GM18951 (cell line): ENCODE data around the gene PPIL4.

ENCODE experiments used
- POLR2A ChIP-seq: IDR thresholded peaks from 4 replicates; pipeline ENCODE4 v1.6.1; 2011; ENCODE audit warnings: mild to moderate bottlenecking; ENCODE audit not compliant: insufficient read length, insufficient read depth; ENCODE audit errors: extremely low read depth
- in situ Hi-C: fragments of 300-500 bp; cut with MboI; formaldehyde crosslinking; loops from one replicate; pipeline ENCODE4 v1.12.0; 2022; ENCODE audit warnings: low sequenced_read_pairs, mixed read lengths, inconsistent platforms; ENCODE audit not compliant: unreplicated experiment

Gene PPIL4

DNA sequence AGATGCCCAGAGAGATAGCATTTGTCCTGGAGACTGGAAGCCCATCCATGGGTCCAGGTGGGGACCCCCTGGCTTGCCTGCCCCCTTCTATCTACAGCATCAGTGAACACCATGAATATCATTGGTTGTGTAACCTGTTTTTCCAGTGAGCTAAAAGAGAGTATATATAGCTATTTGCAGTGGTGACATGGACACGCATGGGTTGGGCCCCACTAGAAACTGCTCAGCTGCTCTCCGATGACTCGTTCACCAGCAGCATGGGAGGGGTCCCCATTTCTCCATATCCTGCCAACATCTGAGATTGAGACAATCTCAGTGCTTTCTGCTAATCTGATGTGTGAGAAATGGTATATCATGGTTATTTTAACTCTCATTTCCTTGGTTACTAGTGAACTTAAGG is 57.0 kb downstream of the PPIL4 start:
- in situ Hi-C loops: no loop called here
- TF ChIP-seq POLR2A: no peak

DNA sequence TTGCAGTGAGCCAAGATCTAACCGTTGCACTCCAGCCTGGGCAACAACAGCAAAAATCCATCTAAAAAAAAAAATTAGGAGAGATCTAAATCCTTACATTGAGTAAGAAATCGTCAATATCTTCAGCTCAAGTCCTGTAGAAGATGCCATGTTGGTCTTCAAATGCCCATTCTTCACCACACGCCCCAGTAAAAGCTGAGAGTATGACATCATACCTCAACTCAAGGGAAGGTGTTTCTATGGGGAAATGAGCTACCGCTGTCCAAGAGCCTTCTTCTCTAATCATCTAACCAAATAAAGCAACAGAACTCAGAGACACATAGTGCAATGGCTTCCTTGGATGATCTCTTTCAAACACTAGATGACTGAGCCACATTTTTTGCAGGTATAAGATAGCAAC is 58.5 kb downstream of the PPIL4 start:
- in situ Hi-C loops: no loop called here
- no peak for TF ChIP-seq POLR2A

DNA sequence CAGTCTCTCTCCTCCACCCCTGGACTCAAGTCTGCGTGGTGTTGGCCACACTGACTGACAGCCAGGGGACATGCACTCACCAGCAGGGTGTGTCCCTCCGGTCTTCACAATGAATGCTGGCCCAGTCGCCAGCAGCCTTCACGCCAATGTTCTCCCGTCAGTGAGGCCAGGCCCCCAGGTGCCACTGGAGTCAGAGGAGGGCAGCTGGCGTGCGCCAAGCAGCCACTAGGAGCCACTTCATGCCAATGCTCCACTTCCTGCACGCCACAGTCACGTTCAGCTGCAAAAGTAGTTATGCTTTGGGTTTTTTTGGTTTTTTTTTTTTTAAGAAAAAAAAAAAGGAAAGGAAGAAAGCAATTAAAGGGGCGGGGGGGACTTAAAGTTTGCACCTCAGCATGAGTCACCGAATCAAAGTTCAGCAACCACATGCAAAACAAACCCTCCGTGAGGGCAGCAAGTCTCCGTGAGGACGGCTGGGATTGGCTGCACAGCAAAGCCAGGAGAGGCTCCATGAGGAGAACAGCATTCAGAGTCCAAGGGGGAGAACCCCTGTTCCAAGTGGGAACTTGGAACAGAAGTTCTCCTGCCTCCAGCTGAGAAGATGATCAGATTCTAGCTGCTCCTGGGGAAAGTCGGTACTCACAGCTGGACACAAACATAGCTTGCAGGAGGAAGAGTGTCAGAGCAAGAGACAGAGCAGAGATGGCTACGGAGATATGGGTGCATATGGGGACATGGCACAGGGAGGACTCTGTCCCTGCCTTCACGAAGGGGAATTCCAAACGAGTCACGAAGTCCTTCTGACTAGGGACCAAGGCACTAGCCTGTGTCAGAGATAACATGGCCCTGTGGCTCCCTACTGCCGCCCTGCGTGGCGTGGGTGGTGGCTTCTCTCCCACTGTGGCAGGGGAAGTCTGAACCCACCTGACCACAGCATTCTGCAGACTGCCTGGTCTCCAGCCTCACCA is 60.8 kb downstream of the PPIL4 start, which contains the start of gene ZC3H12D:
Gene ZC3H12D (minus strand): TSS at position 282 of the 968 bp plus-strand sequence. CDS start 10,471 bp downstream, outside the sequence.
- in situ Hi-C loops: no loop called here
- TF ChIP-seq POLR2A: peak; percentile 63

DNA sequence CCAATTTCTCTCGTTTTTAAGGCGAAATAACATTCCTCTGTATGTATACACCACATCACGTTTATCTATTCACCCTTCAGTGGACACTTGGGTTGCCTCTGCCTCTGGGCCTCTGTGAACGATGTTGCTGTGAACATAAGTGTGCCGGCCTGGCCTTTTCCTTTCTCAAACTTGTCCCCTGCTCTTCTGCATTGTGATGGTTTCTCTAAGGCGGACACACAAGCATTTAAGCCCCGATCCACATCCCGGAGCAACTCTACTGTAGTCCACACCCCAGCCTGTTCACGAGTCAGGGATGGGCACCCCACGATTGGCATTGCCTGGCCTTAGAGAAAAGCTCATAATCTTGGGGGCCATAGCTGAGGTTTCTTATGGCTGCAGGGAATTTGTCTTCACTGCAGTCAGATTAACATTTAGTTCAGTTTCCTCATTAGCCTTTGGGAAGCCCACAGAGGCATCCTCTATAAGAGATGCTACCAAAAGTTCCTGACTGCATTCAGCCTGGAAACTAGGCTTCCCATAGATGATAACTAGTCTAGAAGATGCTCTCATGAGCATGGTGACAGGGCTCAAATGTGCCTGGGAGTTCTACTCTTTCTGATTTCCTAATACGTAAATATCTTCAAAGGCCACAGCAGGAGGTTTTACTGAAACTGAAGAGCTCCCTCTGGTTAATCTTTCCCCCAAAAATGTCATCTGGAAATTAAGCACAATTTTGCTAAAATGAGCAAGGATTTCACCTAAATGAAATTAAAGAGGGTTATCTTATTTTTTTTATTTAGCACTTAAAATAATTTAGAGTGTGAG is 61.8 kb downstream of the PPIL4 start:
- in situ Hi-C loops: no loop called here
- TF ChIP-seq POLR2A: no peak

DNA sequence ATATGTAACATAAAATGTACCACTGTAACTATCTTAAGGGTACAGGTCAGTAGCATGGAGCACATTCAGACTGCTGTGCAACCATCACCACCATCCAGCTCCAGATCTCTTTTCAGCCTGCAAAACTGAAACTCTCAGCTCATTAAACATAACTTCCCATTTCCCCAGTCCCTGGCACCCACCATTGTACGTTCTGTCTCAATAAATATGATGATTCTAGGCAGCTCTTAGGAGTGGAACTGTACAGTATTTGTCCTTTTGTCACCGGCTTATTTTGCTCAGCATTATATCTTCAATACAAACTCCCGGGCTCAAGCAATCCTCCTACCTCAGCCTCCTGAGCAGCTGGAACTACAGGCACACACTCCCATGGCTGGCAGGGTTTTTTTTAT is 62.5 kb downstream of the PPIL4 start:
- TF ChIP-seq POLR2A: no peak
- in situ Hi-C loops: no loop called here

DNA sequence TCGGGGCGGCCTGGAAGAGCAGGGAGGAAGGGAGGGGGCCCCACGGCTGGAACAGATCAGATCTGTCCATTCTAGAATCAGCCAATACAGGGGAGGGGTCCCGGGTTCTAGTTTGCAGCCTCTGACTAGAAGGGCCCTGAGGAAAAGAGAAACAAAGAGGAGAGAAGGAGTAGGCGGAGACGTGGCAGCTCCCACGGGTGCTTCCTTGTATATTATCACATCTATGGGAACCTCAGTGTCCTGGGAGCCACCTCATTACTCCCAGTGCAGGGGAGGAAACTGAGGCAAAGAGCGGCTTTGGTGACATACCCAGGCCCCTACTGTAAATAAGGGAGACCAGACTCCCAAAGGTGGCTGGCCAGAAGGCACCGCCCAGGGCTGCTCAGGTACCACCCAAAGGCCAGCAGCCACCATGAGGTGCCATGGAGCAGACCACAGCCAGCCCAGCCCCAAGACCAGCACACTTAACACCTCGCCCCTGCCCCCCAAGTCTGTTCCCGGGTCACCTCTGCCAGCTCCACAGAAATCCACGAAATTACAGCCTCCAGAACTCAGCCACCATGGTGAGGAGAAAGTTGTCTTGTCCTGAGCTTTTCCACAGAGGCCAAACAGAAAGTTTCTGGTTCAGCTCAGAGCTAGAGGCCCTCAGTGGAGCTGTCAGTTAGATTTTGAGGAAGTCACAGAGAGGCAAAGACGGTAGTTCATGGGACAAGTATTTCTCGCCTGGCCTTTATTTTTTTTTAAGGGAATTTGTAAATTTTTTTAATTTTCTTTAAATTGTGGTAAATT is 63.1 kb downstream of the PPIL4 start:
- TF ChIP-seq POLR2A: no peak

DNA sequence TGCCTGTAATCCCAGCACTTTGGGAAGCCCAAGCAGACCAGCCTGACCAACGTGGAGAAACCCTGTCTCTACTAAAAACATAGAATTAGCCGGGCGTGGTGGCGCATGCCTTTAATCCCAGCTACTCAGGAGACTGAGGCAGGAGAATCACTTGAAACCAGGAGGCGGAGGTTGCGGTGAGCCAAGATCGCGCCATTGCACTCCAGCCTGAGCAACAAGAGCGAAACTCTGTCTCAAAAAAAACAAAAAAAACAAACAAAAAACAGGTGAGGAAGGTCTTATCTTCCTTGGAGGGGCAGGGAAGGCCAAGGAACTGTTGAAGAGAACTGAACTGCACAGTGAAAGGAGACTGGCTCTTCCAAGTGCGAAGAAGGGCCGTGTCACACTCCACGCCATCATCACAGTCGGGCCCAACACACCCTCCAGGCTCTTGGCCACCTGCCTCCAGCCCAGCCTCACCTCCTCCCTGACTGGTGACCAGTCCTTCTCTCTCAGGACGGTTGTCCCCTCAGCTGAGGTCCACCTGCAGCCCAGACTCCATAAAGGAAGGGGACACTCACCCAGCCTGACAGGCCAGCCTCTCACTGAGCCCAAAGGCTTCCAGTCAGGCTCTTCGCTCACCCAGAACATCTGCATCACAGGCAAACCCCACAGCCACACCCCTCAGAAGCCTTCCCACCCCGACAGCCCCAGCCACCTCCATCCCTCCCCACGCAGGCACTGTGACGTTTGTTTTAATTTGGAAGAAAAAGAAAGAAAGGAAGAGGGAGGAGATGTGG is 65.2 kb downstream of the PPIL4 start:
- TF ChIP-seq POLR2A: no peak
- in situ Hi-C loops: no loop called here

More for the DNA sequence above, 63.1 kb downstream of the PPIL4 start:
- in situ Hi-C loops: no loop called here

DNA sequence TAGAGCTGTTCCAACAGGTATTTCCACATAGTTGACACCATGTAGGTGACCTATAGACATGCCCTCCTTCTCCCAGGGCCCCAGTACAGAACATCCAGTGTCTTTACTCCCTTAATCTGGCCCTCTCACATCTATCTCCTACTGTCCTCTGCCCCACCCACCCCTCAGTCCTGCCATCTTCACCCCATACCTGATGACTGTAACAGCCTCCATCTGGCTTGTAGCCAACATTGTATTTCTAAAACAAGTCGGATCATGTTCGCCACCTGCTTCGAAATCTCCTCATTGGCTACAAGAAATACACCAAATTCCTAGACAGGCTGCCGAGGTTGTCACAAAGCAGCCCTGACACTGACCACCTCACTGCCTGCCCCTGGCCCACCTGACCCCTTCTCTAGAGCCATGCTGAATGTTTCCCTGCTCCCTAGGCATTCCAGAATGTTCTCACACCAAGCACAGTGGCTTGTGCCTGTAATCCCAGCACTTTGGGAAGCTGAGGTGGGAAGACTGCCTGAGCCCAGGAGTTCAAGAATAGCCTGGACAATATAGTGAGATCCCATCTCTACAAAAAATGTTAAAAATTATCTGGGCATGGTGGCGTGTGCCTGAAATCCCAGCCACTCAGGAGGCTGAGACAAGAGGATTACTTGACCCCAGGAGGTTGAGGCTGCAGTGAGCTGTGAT is 67.1 kb downstream of the PPIL4 start:
- no peak for TF ChIP-seq POLR2A
- in situ Hi-C loops: no loop called here

DNA sequence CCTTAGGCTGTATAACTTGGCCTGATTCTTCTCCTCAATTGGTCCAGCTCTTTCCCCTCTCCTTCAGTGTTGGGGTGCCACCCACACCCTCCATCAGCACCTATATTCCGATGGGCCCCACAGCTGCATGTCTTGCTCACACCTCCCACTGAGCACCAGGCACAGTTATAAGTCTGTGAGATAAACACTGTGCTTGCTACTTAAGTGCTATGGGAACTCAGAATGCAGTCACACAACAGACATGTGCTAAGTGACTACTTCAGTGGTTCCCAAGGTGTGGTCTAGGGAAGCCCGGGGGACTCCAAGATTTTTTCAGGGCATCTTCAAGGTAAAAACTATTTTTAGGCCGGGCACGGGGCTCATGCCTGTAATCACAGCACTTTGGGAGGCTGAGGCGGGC is 68.3 kb downstream of the PPIL4 start:
- no peak for TF ChIP-seq POLR2A
- in situ Hi-C loops: no loop called here

DNA sequence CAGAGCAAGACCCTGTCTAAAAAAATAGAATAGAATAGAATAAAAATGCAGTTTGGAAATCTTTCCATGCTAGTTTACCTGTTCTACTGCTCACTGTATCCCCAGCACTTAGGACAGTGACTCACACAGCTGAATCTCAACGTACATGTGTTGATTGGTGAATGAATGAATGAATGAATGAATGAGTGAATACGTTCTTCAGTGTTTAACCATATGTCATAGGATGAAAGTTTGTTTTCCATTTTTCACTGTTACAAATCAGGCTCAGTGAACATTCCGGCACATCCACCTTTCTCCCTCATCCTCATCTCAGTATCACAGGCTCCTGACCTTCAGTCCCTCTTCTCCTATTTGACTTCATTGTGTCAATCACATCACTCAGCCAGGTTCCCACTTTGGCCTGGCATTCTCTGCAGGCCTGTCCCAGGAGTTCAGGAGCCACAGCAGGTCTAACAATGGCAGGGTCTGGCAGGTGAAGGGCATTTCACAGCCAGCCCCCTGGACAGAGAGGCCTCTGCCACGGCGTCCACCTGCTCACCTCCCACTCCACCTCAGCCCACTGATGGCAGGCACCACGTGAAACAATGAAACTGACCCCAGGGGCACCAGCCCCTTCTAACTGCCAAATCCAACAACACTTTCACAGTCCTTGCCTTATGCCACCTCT is 68.9 kb downstream of the PPIL4 start:
- in situ Hi-C loops: no loop called here

More for the DNA sequence above, 68.9 kb downstream of the PPIL4 start:
- no peak for TF ChIP-seq POLR2A
